Measurements from ENCODE around the gene TAF11L12.
"Not testable (repeated sequence)": the region's sequence is repeated elsewhere in the genome, so short reads cannot be mapped to it uniquely, and the experiment has no call there.

Gene TAF11L12

GRCh38 chr5:17610092-17610491 lies at the start of gene TAF11L12:
Gene TAF11L12 (plus strand): TSS chr5:17610392.
- not testable (repeated sequence) for DNase-seq (ENCODE audit: low read depth); H3K4me3 ChIP-seq (ENCODE audit: low read depth, low read length)

- not testable (repeated sequence) for DNase-seq (ENCODE audit: low read depth); H3K4me3 ChIP-seq (ENCODE audit: low read depth, low read length)
These were observed 24.5 kb upstream of the TAF11L12 start, which contains the start of gene TAF11L7 for GRCh38 chr5:17585658-17586057. Gene TAF11L7 (minus strand): TSS chr5:17585758.

- H3K4me3 ChIP-seq (ENCODE audit: low read depth, low read length); DNase-seq (ENCODE audit: low read depth): not testable (repeated sequence)
These were observed 19.3 kb upstream of the TAF11L12 start, which contains the start of gene TAF11L8 for GRCh38 chr5:17590860-17591259. Gene TAF11L8 (minus strand): TSS chr5:17590960.

- not testable (repeated sequence) for DNase-seq (ENCODE audit: low read depth); H3K4me3 ChIP-seq (ENCODE audit: low read depth, low read length)
These were observed 15.9 kb upstream of the TAF11L12 start, which contains the start of gene TAF11L9 for GRCh38 chr5:17594255-17594654. Gene TAF11L9 (minus strand): TSS chr5:17594394.

GRCh38 chr5:17597728-17598127 lies 12.5 kb upstream of the TAF11L12 start, which contains the start of gene TAF11L10:
Gene TAF11L10 (minus strand): TSS chr5:17597828.
- not testable (repeated sequence) for DNase-seq (ENCODE audit: low read depth); H3K4me3 ChIP-seq (ENCODE audit: low read depth, low read length)

GRCh38 chr5:17603880-17604279 lies 6.3 kb upstream of the TAF11L12 start, which contains the start of gene TAF11L11:
Gene TAF11L11 (plus strand): TSS chr5:17604183.
- H3K4me3 ChIP-seq (ENCODE audit: low read depth, low read length); DNase-seq (ENCODE audit: low read depth): not testable (repeated sequence)

GRCh38 chr5:17604951-17605350 lies 5.2 kb upstream of the TAF11L12 start:
- no peak for DNase-seq (ENCODE audit: low read depth)

GRCh38 chr5:17607461-17607860 lies 2.7 kb upstream of the TAF11L12 start:
- DNase-seq (ENCODE audit: low read depth); H3K4me3 ChIP-seq (ENCODE audit: low read depth, low read length): not testable (repeated sequence)

More at GRCh38 chr5:17604951-17605350, 5.2 kb upstream of the TAF11L12 start:
- H3K4me3 ChIP-seq (ENCODE audit: low read depth, low read length), result no peak overlapping the region
- TF ChIP-seq POLR2A (IDR thresholded peaks at IDR 0.05; ENCODE audit: extremely low read depth, insufficient read length) (no peak), MAX (IDR thresholded peaks at IDR 0.05; ENCODE audit: low read depth, low read length) (no peak), MYC (IDR thresholded peaks at IDR 0.05; ENCODE audit: low read depth, low read length) (no peak)

- TF ChIP-seq POLR2A (IDR thresholded peaks at IDR 0.05; ENCODE audit: extremely low read depth, insufficient read length) (no peak), MYC (IDR thresholded peaks at IDR 0.05; ENCODE audit: low read depth, low read length) (no peak), CTCF (IDR thresholded peaks at IDR 0.05; ENCODE audit: low read depth, low read length) (no peak), MAX (IDR thresholded peaks at IDR 0.05; ENCODE audit: low read depth, low read length) (no peak)
- DNase-seq (ENCODE audit: low read depth), result no peak
- no peak overlapping the region for H3K4me3 ChIP-seq (ENCODE audit: low read depth, low read length)
These were observed 4.8 kb downstream of the TAF11L12 start for GRCh38 chr5:17614872-17615605.

- H3K4me3 ChIP-seq (ENCODE audit: low read depth, low read length), result no peak overlapping the region
- TF ChIP-seq POLR2A (IDR thresholded peaks at IDR 0.05; ENCODE audit: extremely low read depth, insufficient read length) (no peak), MAX (IDR thresholded peaks at IDR 0.05; ENCODE audit: low read depth, low read length) (no peak), MYC (IDR thresholded peaks at IDR 0.05; ENCODE audit: low read depth, low read length) (no peak), CTCF (IDR thresholded peaks at IDR 0.05; ENCODE audit: low read depth, low read length) (no peak)
- DNase-seq (ENCODE audit: low read depth), result no peak
These were observed 9.2 kb downstream of the TAF11L12 start for GRCh38 chr5:17619354-17619753.

Data from NB4 (cell line).